ENCODE results near the gene CCDC8.
"Not testable (repeated sequence)": the region's sequence is repeated elsewhere in the genome, so short reads cannot be mapped to it uniquely, and the experiment has no call there.

The CCDC8 gene

DNA sequence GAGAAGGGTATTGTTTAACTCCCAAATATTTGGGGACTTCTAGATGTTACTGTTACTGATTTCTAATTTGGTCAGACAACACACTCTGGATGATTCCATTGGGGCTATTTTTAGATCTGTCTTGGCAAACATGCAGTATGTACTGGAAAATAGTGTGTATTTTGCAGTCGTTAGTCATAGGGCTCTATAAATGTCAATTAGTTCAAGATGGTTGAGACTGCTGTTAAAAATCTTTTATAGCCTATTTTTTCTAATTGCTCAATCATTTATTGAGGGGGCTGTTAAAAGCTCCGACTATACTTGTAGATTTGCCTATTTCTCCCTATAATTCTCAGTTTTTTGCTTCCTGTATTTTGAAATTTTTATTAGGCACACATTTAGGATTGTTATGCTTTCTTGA lies 35.1 kb downstream of the CCDC8 start:
- DNase-seq = no peak

DNA sequence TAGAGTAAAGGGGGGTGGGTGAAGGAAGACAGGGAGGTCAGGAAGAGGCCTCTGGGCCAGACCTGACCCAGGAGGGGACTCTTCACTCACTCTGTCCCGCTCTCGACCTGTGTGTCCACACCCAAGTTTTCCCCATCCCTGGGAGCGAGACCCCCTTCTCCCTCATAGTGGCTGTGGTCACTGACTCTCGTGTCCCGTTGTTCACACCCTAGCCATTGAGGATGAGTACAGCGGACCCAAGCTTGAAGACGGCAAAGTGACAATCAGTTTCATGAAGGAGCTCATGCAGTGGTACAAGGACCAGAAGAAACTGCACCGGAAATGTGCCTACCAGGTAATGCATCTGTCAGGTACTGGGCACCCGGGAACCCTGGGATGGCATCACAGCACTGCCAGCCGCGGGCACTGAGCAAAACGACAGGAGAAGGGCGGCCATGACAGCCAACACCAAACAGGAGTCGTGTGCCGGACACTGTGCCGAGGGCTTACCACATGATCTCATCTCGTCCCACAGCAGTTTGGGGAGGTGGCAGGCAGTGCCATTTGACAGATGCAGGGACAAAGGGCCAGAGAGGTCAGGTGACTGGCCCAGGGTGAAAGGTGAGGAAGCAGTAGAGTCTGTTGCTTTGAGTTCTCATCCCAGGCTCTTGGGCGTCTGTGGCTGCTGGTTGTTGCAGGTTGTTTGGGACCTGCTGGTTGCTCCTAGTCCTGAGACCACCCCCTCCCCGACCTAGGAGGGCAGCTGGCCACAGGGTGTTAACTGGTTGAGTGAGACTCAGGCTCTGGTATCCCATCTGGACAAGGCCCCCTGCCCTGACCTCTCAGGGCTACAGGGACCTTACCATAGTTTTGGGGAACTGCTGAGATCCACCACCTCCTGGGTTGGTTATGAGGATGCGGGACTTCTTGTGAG lies 36.9 kb downstream of the CCDC8 start:
- no peak for DNase-seq

- not testable (repeated sequence) for DNase-seq
Measured at GRCh38 chr19:46375476-46376067, 37.8 kb downstream of the CCDC8 start.

GRCh38 chr19:46374536-46375475 lies 38.6 kb downstream of the CCDC8 start:
- DNase-seq = no peak

- DNase-seq = peak; percentile 86
Measured at GRCh38 chr19:46373491-46374359, 39.6 kb downstream of the CCDC8 start.

- no peak for DNase-seq
Measured at GRCh38 chr19:46372901-46373490, 40.4 kb downstream of the CCDC8 start.

- no peak for DNase-seq
Measured at GRCh38 chr19:46371371-46371901, 41.9 kb downstream of the CCDC8 start.

DNA sequence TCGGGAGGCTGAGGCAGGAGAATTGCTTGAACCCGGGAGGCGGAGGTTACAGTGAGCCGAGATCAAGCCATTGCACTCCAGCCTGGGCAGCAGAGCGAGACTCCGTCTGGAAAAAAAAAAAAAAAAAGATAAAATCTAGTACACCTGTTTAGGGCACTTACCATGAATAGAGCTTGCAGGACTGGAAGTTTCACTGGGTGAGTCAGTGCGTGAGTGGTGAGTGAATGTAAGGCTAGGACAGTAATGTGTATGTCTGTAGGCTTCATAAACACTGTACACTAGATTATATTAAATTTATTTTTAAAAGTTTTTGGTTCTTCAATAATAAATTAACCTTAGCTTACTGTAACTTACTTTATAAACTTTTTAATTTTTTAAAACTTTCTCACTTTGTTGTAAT lies 43.5 kb downstream of the CCDC8 start:
- DNase-seq = no peak

GRCh38 chr19:46368116-46368515 lies 45.2 kb downstream of the CCDC8 start:
- no peak for DNase-seq

GRCh38 chr19:46367426-46367825 lies 45.9 kb downstream of the CCDC8 start:
- no peak for DNase-seq

DNA sequence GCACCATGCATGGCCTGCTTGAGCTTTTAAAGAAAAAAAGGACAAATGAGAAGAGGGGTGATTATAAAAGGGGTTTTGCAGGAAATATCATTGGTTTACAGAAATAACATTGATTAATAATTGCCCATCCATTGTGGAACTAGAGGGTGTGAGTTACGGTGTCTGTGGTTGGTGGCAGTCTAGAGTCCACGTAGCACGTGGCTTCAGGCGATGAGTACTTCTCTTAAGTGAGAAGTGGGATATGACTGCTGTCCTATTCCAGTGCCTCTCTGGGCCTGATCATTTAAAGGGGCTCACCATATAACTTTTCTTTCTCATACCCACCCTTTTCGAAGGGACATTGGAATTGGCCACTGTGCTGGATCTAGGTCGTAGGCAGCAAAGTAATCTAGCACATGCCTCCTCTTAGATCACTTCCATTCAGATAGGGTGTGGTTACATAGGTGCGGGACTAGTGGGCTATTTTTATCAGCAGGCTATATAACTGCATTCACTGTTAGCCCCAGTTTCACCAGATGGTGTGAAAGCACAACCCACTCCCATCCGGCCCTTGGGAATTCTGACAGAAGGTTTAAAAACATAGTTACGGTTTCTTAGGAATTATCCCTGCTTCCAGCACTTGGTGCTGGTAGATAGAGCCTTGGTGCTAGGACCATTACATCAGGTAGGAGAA lies 46.6 kb downstream of the CCDC8 start:
- DNase-seq = no peak

GRCh38 chr19:46365561-46365960 lies 47.8 kb downstream of the CCDC8 start:
- no peak for DNase-seq

DNA sequence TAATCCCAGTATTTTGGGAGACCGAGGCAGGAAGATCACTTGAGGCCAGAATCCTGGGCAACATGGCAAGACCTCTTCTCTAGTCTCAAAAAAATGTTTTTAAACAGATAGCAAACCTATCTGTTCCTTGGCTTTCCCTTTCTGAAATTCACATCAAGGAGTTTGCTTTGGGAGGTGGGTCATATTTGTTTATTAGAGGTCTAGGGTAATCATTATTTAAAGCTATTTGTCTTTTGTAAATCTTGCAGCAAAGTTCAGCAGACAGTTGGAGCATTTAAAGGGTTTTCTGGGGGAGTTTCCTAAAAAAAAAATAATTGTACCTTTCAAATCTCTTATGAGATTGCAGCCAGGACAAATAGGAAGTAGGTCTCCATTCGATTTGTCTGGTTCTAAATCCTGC lies 49.0 kb downstream of the CCDC8 start:
- no peak for DNase-seq

DNA sequence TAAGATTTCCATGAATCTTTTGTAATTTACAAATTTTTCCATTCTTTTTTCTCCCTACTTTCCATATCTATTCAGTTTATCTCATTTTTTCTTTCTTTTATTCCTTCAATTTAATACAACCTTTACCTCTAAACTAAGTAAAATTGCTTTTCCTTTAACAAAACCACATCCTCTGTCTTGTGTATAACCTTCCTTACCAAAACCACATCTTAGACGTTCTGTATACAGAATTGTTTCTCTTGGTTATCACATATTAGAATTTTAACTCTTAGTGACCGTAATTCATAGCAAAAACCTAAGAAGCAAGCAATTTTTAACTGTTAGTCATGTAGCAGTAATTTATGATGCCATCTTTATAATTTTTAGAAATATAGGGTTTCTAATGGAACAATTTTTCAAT lies 51.4 kb downstream of the CCDC8 start:
- no peak for DNase-seq

Measured in NCI-H510A (cell line).